HUDEP-2 (cell line): ENCODE results near the gene YPEL1.

Experiments
- DNase-seq, 76 experiments: peaks; one replicate each; lab custom pipeline; 2025; ENCODE audit not compliant: unreplicated experiment in 76 of 76; lab: John Stamatoyannopoulos, UW

Gene YPEL1, protein sequence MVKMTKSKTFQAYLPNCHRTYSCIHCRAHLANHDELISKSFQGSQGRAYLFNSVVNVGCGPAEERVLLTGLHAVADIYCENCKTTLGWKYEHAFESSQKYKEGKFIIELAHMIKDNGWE

DNA sequence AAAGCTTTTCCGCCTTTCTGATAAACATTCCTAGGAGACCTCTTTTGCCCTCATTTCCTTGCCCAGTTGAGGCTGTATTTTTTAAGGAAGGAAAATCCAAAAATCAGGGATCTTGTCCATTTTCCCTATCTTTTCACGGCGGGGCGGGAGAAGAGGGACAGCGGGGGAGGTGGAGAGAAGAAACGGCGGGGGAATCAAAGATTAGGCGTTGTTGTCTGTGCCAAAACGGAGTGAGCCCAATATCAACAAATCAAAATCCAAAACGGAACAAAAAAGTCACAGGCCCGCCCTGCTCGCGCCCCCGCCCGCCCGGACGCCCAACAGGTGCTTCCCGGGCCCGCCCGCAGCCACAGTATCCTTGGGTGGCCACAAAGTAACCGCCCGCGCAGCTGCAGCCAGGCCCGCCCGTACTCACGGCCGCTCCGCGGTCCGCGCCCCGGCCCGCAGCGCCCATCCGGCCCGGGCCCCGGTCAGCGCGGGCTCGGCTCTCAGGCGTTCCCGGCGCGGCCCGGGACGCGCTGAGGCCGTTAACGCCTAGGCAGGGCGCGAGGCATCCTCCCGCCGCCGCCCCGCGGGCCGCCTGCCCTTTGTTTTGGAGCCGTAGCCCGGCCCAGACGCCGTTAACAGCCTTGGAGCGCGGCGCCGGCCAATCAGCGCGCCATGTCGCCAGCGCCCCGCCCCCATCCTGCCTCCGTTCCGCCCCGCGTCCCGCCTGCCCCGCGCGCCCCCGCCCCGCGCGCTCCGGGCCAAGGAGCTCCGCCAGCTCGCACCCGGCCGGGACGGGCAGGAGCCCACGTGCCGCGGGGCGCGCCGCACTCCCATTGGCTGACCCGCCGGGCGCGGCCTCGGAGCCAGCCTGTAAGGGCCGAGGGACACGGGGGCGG lies at the start of gene YPEL1:
YPEL1 (minus strand) TSS at position 595 of the 884 bp plus-strand sequence. CDS start 25,050 bp downstream, outside the sequence.
- DNase-seq: peak in 74 of 76 experiments; percentile 55 to 98 (median 92)

DNA sequence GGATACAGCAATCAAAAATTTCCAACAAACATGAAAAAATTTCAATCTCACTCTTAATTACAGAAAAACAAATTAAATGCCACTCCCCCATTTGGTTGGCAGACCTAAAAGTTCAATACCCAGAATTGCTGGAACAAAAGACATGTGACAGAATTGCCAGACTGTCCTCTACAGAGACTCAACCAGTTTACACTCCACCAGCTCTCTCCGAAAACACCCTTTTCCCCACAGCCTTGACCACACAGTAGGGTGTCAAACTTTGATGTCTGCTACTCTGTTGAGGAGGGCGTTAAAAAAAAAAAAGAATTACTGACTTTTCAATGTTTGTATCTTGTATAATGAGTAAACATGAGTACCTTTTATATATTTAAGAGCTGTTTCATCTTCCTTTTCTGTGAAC lies 44.7 kb upstream of the YPEL1 start:
- no peak for DNase-seq

DNA sequence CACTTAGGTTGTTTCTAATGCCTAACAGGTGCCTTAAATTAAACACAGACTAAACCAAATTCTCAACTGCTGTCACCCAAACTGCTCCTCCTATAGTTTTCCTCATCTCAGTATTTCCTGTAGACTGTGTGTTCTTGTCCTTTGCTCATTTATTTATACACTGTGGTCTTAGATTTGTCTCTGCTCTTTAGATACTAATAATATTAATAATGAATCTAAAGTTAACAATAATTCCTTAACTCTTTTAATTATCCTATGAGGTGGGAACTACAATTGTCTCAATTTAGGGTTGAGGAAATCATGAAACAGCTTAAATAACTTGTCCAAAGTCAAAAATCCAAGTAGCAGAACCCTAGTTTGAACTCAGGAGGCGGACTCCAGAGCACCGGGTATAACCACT lies 43.9 kb upstream of the YPEL1 start:
- DNase-seq: no peak

DNA sequence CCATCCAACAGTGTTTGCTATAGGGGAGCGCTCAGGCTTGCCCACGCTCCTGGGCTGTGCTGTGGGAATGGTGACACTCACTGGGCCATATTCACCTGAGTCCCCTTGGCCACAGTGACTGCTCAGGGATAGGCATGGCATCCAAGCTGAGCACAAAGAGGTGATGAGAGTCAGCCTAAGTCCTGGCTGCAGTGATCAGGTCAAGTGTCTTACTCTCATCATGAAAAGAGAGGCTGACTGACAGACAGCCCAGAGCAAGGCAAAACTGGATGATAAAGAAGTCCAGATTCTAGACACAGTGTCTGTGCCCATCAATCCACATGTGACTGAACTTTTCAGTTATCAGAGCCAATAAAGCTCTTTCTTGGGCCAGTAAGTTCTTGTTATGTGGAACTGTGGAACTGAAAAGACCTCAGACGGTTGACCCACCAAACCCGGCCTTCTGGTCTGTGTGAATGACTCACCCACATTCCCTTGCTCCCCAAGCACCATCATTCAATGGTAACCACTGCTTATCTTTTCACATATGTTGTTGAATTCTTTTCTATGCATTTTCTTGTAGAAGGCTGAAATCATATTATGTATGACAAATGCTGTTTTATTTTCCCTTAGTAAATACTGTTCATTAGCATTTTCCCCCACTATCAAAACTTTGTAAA lies 43.2 kb upstream of the YPEL1 start:
- peak in 8 of 76 experiments; percentile 3 to 38 (median 12) for DNase-seq

DNA sequence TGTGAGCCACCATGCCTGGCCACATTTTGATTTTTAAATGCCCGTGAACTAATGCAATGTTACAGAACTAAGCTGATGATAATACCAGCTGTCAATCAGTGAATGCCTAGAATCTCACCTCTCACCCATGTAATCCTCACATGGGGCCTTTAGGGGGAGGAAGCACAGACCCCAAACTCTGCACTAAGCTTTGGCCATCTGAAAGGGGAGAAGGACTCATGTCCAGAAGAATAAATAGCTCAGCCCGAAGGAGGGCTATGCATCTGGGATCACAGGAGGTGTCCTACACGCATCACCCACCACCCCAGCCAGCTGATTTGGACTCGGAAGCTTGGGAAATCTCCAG lies 36.0 kb upstream of the YPEL1 start:
- DNase-seq: no peak

DNA sequence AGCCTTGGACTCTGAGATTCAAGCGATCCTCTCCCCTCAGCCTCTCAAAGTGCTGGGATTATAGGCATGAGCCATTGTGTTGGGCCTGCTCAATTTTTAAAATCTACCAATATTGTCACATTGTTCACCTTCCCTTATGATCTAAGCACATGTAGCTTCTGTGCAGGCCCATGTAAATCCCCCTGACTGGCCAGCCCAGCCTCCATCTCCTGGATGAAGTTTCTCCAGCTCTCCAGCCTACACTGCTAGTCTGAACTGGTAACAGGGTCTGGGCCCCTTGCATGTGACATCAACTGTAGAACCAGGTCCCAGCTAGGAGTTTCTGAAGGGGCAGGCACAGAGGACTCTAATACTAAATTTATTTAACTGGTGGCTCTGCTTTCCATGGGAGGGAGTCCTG lies 32.8 kb upstream of the YPEL1 start:
- no peak for DNase-seq

DNA sequence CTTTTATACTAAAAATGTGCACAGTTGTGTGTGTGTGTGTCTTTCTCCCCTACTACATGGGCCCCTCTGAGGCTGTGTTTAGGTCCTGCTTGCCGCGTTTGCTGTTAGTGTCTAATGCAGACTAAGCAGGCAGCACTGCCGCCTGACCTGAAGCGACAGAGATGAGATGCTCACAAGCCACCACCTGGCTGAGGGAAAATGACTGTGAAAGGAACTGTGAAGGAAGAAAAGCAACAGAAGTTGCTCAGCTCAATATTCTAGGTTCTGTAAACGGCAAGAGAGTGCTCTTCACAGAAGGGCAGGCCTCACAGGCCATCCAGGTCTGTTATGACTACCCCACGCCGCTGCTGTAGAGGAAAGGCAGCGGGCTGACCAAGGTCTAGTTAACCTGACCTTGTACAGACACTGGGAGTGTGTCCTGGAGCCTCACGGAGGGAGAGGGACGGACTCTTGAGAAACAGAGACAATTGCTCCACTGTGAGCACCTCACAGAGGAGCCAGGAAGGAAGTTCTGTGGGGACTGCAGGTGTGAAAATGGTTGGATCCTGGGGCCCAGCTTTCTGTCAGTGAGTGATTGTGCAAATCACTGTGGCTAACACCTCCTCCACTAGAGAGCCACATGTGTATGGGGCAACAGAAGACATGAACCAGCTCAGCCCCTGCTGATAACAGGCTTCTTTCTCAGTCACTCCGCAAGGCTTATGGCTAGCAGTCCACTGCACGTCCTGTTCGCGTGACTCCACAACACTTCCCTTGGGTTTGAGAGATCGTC lies 31.3 kb upstream of the YPEL1 start:
- no peak for DNase-seq

DNA sequence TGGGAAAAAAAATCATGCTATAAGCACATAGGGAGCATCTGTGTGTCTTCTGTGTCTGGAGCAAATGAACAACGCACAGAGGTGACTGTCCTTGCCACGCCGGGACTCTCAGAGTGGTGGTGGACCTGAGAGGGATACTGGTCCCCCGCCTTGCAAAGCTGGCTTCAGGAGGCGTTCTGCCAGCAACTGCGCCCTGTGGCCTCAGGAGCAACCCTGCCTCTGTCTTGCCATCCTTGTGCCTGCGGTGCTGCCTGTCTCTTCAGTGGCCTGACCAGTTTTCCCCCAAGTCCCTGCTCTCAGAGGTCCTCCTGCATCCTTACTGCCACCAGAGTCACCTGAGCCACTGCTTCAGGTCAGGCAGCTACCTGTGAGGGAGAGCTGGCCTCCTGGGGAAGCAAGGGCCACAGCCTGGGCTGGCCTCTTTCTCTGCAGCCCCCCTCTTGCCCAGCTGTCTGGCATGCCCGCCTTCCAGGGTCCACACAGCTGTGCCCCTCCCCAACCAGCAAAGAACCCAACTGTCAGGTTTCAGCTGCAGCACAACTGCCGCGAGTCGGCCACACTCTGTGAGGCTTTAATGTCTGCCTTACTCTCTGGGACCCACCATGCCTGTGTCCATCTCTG lies 30.4 kb upstream of the YPEL1 start:
- DNase-seq: no peak

DNA sequence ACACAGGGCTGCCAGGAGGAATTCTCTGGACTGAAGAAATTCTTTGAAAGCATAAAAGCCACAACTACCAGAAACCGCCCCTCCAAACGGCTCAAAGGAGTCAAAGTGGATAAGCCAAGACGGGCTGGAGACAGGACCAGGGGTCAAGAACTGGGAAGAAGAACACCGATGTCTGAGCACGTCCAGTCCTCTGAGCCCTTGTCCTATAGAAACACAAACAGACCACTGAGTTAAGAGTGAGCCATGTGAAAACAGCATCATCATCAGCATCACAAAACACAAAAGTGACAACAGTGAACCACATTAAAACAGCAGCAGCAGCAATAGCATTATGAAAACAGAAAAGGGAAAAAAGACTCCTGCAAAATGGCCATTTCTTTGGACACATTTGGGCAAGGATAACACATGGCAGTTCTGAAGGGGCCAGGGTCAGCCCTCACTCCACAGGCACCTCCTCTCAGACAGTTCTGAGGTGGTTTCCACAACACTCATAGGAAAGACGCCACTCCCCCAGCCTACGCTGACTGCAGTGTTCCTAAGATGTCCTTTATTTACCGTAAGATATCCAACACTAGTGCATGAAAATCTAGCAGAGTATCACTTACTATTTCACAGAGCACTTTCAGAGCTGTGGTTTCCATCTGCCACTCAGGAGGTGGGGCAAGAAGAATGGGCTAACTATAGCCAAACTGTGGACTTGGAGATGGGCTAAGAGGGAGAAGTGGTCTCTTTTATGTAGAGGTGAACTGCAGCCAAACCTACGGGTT lies 28.6 kb upstream of the YPEL1 start:
- DNase-seq: no peak

DNA sequence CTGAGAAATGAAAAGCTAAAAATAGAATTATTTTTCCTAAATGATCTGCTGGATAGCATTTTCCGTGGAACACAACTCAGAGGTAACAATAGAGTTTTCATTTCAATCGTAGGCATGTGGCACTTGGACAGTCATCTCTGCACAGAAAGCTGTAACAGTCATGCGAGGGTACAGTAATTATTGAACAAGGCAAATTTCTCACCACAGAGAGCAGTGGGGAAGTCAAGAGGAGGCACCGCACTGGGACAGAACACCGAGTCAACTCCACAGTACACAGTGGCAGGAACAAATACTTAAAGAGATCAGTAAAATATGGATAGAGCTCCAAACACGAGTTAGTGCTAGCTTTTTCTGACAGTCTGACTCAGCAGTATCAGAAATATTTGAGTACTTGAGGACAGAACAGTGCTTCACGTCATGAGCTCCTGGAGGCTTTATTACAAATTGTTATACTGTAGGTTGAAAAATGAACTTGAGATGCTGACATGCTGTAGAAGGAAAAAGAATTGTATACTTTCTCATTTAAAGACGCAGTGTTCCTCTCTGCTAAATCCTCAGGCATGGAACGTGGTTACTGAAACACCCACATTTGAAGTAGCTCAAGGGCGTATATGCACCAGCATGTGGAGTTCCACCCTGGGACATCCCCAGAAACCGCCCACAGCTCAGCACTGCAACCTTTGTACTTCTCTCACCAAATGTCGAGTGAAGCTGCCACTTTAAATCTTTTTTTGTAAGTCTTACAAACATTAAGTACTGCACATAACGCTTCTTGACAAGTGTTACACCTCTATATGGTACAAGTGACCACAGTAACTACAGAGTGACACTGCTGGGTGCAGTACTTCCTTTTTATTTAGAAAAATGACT lies 27.4 kb upstream of the YPEL1 start:
- DNase-seq: no peak

DNA sequence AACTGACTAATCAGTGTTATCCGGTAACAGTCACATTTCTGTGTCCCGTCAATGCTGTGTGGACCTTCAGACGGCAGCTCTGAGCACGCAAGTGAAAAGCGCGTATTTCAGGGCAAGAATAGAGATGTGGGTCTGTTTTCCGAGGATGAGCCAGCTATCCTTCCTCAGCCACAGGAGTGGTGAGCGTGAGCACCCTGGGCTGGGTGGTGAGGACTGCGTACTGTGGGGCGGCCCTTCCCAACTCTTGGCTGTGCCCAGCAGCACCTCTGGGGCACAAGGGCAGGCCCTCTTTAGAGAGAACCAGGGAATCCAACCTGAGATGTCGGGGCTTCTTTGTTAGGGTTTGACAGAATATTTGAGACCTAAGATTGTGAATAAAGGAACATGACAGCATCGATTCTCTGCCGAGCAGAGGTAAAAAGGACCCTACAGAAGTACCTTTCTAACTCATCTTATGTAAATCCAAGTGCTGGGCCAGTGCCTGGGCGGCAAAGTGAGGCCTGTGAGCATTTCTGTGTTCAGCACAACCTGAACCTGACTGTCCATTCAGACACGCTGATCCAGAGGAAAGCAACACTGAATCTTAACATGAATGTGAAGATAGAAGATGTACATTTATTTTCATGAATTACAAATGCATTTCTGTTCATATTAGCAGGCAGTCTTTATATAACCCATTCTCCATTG lies 26.5 kb upstream of the YPEL1 start:
- no peak for DNase-seq

DNA sequence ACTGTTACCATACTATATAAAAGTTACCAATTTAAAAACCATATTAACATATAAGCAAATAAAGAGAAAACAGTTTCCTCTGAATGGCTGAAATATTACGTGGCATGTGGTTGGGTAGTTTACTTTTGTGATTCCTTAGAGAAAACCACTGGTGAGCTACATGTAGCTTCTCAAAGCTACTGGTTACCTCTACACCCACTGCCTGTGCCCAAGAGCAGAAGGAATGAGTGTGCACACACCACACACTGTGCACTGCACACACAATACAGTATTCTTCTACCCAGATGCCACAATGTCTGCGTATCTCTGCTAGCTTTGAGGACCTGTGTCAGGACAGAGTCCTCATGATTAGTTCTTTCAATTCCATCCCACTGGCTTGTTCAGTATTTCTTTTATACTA lies 25.5 kb upstream of the YPEL1 start:
- no peak for DNase-seq

DNA sequence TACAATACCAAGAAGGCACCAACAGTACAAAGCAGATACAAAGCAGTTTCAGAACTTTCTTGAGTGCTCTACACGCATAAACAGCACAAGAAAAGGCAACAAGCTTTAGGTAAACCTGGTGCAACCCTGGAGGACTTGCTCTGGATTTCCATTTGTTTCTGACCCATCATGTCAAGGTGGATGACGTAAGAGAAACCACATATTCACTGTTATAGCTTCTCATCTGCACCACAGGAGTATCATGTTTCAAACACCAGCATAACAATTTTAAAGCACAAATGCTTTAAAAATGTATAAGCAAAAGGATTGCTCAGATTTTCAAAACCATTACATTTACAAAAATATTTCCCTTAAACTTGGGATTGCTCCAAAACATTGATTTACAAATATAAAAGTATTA lies 25.0 kb upstream of the YPEL1 start:
- no peak for DNase-seq

DNA sequence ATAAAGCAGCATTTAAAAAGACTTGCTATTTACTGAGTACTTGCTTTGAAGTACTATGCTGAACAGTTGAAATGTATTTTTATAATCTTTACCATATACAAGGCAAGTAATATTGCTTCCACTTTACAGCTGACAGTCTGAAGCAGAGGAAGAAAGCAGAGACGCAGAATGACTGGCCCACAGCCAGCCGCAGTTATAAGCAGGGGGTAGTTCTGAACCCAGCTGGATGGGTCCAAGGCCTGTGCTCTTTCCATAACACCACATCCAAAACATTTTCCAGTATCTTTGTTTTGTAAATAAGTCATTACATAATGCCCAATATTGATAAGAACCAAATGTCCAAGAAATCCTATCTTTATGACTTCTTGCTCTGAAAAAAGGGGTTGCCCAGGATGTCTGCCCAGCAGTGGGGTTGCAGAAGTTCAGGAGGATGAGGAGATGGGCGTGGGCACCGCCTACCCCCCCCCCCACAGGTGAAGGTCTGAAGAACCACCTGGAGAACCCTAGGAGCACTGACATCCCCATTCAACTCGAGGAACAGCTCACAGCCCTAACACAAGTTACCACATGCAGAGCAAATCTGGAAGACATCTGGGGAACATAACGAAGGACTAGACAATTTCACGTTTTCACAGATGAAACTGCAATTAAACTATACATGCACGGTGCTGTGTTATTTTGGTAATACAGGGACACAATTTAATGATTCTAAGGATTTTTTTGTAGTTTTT lies 24.2 kb upstream of the YPEL1 start:
- DNase-seq: no peak

DNA sequence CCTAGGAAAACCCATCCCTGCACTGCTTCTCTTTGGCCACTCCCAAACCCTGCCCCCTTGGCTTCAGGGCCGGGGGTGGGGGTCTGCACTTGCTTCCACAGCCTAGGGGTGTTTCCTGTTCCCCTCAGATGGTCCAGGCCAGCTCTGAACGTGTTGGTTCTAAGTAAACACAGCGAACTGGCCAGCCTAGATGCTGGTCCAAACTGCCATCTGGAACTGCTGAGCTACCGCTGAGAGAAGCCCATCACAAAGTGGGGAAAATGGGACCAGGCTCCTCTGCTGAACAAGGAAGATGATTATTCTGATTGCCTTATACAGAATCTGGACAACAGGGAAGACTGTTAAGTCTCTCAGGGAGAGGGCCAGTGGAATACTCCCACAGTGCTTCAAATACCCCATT lies 23.5 kb upstream of the YPEL1 start:
- DNase-seq: no peak

DNA sequence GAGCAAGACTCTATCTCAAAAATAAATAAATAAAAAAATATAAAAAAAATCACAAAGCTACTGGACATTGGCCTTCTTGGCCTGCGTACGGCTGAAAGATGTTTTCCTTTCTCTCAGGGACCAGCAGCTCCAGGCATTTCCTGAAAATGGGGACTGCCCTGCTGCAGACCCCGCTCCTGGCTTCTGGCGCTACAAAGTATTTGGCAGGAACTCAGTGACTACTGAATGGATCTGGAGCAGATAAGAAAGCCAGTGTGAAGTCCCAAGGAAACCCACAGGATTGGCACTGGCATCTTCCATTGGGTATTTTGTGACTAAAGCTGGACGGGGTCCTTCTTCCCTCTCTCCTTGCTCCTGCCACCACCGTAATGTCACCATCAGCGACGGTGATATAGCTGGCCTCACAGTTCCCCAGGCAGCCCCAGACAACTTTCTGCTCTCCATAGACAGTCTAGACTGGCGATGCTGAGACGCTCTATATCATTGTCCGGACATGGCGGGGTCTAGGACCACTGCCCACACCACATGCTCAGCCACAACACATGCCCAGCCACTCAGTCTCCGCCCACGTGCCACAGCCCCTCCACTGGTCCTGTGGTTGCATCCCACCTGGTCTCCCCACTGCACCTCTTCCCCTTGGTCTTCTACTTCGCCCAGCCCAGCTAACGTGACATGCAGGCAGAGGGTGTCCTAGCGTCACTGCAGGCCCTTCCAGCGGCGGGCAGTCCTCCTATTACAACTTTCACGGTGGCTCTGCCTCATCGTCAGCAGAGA lies 22.7 kb upstream of the YPEL1 start:
- DNase-seq: no peak

DNA sequence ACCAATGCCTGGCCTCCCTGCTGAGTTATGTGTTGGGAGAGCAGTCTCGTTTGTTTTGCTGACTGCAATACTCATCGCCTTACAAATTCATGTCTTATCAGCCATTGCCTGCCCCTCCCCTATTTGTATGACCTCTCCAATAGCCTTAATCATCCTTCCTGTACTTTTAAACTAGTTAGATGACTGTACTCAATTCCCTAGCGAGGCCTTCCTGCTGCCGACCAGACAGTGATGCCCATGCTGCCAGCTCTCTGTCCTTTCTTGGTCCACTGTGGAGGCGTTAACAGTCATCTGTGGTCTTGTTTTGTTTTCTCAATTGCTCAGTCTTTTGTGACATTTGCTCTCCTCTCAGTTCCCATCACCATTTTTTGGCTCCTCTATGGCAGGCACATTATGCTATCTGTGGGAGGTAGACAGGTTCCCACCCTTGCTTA lies 20.3 kb upstream of the YPEL1 start:
- DNase-seq: peak in 16 of 76 experiments; percentile 3 to 36 (median 16)
